ENCODE results near the gene PPFIA1.
"Not testable (repeated sequence)": the region's sequence is repeated elsewhere in the genome, so short reads cannot be mapped to it uniquely, and the experiment has no call there.

The PPFIA1 gene

GRCh38 chr11:70398834-70399680 is 128.6 kb downstream of the PPFIA1 start:
- DNase-seq: no peak

GRCh38 chr11:70399681-70400112 is 129.2 kb downstream of the PPFIA1 start:
- DNase-seq: no peak

- no peak for DNase-seq
Observed at GRCh38 chr11:70400643-70401042, 130.2 kb downstream of the PPFIA1 start.

- DNase-seq: no peak
Observed at GRCh38 chr11:70402016-70402415, 131.5 kb downstream of the PPFIA1 start.

- DNase-seq: no peak
Observed at GRCh38 chr11:70402685-70403084, 132.2 kb downstream of the PPFIA1 start.

GRCh38 chr11:70404244-70404643 is 133.8 kb downstream of the PPFIA1 start:
- no peak for DNase-seq

GRCh38 chr11:70405679-70406395 is 135.3 kb downstream of the PPFIA1 start:
- DNase-seq: no peak

GRCh38 chr11:70407121-70407520 is 136.6 kb downstream of the PPFIA1 start:
- no peak for DNase-seq

- no peak for DNase-seq
Observed at GRCh38 chr11:70407814-70408213, 137.3 kb downstream of the PPFIA1 start.

GRCh38 chr11:70408326-70408725 is 137.8 kb downstream of the PPFIA1 start:
- DNase-seq: not testable (repeated sequence)

GRCh38 chr11:70409437-70409836 is 138.9 kb downstream of the PPFIA1 start:
- DNase-seq: no peak

GRCh38 chr11:70409871-70410270 is 139.4 kb downstream of the PPFIA1 start:
- no peak for DNase-seq

- DNase-seq: no peak
Observed at GRCh38 chr11:70410276-70411205, 140.1 kb downstream of the PPFIA1 start.

- no peak for DNase-seq
Observed at GRCh38 chr11:70411713-70412452, 141.4 kb downstream of the PPFIA1 start.

- DNase-seq: no peak
Observed at GRCh38 chr11:70413151-70413550, 142.7 kb downstream of the PPFIA1 start.

GRCh38 chr11:70414341-70415100 is 144.0 kb downstream of the PPFIA1 start:
- no peak for DNase-seq

GRCh38 chr11:70415191-70415590 is 144.7 kb downstream of the PPFIA1 start:
- DNase-seq: no peak

- no peak for DNase-seq
Observed at GRCh38 chr11:70415642-70416395, 145.3 kb downstream of the PPFIA1 start.

GRCh38 chr11:70416881-70417280 is 146.4 kb downstream of the PPFIA1 start:
- DNase-seq: no peak

- DNase-seq: no peak
Observed at GRCh38 chr11:70418130-70418529, 147.6 kb downstream of the PPFIA1 start.
